NOMO-1 (cell line): ENCODE results near the gene CEBPZ.

Experiments
- DNase-seq, 2 experiments: peaks; one replicate each; lab custom pipeline; 2025; ENCODE audit not compliant: unreplicated experiment in 2 of 2; lab: John Stamatoyannopoulos, UW

CEBPZ gene

DNA sequence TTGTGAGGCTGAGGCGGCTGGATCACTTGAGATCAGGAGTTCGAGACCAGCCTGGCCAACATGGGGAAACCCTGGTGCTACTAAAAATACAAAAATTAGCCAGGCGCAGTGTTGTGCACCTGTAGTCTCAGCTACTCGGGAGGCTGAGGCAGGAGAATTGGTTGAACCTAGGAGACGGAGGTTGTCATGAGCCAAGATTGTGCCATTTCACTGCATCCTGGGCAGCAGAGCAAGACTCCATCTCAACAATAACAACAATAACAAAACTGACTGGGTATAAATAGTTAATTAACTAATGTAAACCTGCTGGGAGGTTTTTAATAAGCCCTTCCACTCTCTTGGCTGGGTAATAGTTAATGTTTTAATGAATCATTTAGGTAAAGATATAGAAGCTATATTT is 50.8 kb downstream of the CEBPZ start:
- DNase-seq, result no peak

- no peak for DNase-seq
Measured at GRCh38 chr2:37180006-37180639, 51.3 kb downstream of the CEBPZ start.

DNA sequence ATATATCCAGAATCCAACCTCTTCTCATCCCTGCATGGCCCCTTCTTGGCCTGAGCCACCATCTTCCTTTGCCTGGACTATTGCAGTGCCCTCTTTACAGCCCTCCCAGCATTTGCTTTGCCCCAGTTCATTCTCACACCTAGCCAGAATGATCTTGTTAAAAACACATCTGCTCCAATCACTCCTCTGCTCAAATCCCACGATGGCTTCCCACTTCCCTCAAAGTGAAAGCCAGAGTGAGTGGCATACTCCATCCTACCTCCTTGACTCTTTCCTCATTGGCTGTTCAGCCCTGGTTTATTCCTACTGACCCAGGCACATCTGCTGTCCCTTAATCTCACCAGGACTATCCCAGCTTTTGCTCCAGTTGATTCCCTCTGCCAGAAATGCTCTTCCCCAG is 57.7 kb downstream of the CEBPZ start:
- DNase-seq, result no peak

- no peak for DNase-seq
Measured at GRCh38 chr2:37171624-37171950, 59.8 kb downstream of the CEBPZ start.

GRCh38 chr2:37168217-37168981 is 63.0 kb downstream of the CEBPZ start:
- DNase-seq, result peak in 1 of 2 experiments; percentile 41

DNA sequence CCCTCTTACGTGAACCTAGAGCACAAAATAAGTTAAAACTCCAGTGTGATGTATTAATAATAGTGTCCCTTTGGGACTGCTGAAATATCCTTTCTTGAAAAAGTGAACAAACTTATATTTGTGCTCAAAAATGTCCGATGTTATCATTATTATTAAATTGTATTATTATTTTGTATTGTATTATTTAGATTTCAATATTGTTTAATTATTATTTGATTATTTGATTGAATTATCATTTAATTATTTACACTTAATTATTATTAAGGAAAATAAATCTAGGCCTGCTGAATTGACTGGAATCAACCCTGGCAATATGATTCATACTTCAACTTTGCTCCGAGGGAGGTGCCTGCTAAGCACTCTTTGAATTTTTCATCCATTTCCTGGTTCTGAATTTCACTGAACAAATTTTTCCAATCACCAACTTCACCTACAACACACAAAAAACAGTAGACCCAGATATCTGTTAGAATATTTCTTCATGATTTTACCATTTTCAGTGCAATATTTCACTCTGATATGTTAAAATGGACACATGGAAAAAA is 63.7 kb downstream of the CEBPZ start:
- DNase-seq, result no peak

DNA sequence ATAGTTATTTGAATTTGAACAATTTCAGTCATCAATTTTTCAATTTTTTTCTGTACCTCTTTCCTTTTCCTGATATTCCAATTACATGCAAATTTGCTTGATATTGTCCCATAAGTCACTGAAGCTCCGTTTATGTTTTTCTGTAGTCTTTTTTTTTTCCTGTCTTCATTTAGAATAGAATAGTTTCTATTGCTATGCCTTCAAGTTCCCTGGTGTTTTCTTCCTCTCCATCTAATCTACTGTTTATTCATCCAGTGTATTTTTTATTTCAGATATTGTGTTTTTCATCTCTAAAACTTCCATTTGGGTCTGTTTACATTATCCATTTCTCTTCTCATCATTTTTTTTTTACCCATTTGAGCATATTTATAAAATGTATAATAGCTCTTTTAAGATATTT is 66.6 kb downstream of the CEBPZ start:
- no peak for DNase-seq

DNA sequence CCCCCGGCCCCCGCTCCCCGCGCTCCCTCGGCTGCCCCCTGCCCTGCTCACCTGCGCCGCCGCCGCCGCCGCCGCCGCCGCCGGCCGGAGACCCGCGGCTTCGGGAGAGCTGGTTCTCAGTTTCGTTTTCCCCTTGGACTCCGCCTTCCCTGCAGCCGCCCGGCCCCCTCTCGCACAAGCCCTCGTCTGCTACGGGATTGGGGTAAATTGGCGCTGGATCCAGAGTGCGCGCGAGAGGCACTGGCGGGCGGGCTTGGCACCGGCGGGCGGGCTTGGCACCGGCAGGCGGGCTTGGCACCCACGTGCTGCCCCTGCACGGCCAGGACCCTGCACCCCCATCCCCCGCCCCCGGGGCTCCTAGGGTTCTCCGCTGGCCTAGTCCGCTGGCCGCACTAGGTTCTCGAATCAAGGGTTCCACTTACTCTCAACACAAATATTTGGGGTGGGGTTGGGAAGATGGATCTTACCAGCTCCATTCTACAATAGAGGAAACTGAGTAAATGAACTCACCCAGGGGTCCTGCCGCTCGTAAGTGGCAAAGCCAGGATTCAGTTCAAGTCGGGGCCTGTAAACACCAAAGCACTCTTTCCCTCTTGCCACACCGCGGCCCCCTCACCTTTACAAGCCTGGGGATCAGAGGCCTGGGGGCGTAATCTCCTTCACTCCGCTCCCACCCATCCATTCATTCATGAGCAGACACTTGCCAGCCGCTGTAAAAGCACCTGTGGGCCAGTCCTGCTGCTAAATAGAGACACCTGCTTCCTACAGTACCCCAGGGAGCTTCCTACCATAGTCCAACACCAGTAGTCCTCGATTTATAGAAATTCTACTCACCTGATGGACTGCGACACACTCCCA is 74.3 kb downstream of the CEBPZ start, which contains the start of gene EIF2AK2:
Gene EIF2AK2, minus strand, starts transcription at position 124 of the 858 bp plus-strand sequence. CDS start 9,174 bp downstream, outside the sequence.
- peak; percentile 79 to 94 for DNase-seq

DNA sequence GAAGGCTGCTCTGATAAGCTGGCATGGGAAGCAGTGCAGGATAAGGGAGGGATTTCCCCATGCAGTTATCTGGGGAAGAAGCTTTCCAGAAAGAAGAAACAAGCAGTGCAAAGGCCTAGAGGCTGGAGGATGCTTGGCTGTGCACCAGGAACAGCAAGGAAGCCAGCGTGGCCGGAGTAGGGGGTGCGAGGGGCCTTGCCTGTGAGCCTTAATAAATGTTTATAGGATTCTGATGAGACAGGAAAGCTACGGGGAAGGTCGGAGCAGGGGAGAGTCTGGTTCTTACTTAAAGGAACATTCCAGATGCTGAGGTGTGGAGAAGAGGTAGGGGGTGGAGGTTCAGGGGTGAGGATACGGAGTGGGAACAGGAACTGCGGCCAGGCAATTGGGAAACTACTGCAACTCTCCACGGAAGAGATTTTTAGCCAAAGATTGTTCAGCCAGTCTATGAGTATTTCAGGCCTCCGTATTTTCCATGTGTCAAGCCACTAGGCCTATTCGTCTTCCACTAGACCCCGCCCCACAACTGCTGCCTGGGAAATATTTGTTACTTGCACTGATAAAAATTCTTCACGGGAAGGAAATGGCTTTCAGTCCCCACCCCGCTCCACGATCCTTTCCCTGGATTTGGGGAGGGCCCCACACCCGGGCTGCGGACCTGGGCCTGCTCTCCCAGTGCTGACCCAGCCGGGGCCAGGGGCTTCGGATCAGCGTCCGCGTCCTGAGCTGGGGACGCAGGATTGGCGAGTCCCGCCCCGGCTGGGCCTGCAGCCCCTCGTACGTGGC is 75.1 kb downstream of the CEBPZ start:
- DNase-seq, result peak; percentile 4 to 12

- DNase-seq, result peak in 1 of 2 experiments; percentile 19
Measured at GRCh38 chr2:37154785-37155184, 76.6 kb downstream of the CEBPZ start.

DNA sequence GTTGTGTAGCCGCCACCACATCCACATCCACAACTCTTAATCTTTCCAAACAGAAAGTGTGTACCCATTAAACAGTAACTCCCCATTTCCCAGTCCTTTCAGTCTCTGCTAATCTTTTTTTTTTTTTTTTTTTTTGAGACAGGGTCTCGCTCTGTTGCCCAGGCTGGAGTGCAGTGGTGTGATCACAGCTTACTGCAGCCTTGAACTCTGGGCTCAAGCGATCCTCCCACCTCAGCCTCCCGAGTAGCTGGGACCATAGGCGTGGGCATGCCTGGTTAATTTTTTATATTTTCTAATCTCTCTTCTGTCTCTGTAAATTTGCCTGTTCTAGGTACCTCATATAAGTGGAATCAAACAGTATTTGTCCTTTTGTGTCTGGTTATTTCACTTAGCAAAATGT is 78.2 kb downstream of the CEBPZ start:
- no peak for DNase-seq
